ENCODE data around the gene PIAS2.

The PIAS2 gene

GRCh38 chr18:46893360-46893759 is 23.9 kb downstream of the PIAS2 start:
- Histone ChIP-seq H3K4me1 (ENCODE audit: control insufficient read depth in 1 of 2, insufficient read depth in 1 of 2, low read depth in 1 of 2, low read length in 1 of 2) (no peaks in the 10 kb centered on the region), H3K27me3 (no peaks in the 10 kb centered on the region), H3K27ac (no peak overlapping the region), H3K36me3 (no peaks in the 10 kb centered on the region), H3K9me3 (no peaks in the 10 kb centered on the region), H3K4me3 (ENCODE audit: low read depth in 1 of 2, low read length in 1 of 2) (no peak overlapping the region)
- no peak for TF ChIP-seq CTCF (IDR thresholded peaks at IDR 0.05)

GRCh38 chr18:46892842-46893241 is 24.5 kb downstream of the PIAS2 start:
- Histone ChIP-seq H3K27ac (no peak overlapping the region), H3K9me3 (no peaks in the 10 kb centered on the region), H3K27me3 (no peaks in the 10 kb centered on the region), H3K4me1 (ENCODE audit: control insufficient read depth in 1 of 2, insufficient read depth in 1 of 2, low read depth in 1 of 2, low read length in 1 of 2) (no peaks in the 10 kb centered on the region), H3K4me3 (ENCODE audit: low read depth in 1 of 2, low read length in 1 of 2) (no peak overlapping the region), H3K36me3 (no peaks in the 10 kb centered on the region)
- TF ChIP-seq CTCF (IDR thresholded peaks at IDR 0.05), result no peak

- TF ChIP-seq CTCF (IDR thresholded peaks at IDR 0.05), result no peak
- Histone ChIP-seq H3K36me3 (no peaks in the 10 kb centered on the region), H3K27ac (no peak overlapping the region), H3K27me3 (no peaks in the 10 kb centered on the region), H3K4me3 (ENCODE audit: low read depth in 1 of 2, low read length in 1 of 2) (no peak overlapping the region), H3K9me3 (no peaks in the 10 kb centered on the region), H3K4me1 (ENCODE audit: control insufficient read depth in 1 of 2, insufficient read depth in 1 of 2, low read depth in 1 of 2, low read length in 1 of 2) (no peaks in the 10 kb centered on the region)
Observed at GRCh38 chr18:46891742-46892214, 25.5 kb downstream of the PIAS2 start.

- Histone ChIP-seq H3K36me3 (no peaks in the 10 kb centered on the region), H3K27me3 (no peaks in the 10 kb centered on the region), H3K27ac (no peak overlapping the region), H3K9me3 (no peaks in the 10 kb centered on the region), H3K4me3 (ENCODE audit: low read depth in 1 of 2, low read length in 1 of 2) (no peak overlapping the region), H3K4me1 (ENCODE audit: control insufficient read depth in 1 of 2, insufficient read depth in 1 of 2, low read depth in 1 of 2, low read length in 1 of 2) (no peaks in the 10 kb centered on the region)
- TF ChIP-seq CTCF (IDR thresholded peaks at IDR 0.05), result no peak
Observed at GRCh38 chr18:46888965-46889364, 28.3 kb downstream of the PIAS2 start.

- Histone ChIP-seq H3K27ac (no peak overlapping the region), H3K27me3 (no peaks in the 10 kb centered on the region), H3K9me3 (no peaks in the 10 kb centered on the region), H3K36me3 (no peaks in the 10 kb centered on the region), H3K4me1 (ENCODE audit: control insufficient read depth in 1 of 2, insufficient read depth in 1 of 2, low read depth in 1 of 2, low read length in 1 of 2) (no peaks in the 10 kb centered on the region), H3K4me3 (ENCODE audit: low read depth in 1 of 2, low read length in 1 of 2) (no peak overlapping the region)
- TF ChIP-seq CTCF (IDR thresholded peaks at IDR 0.05), result no peak
Observed at GRCh38 chr18:46886893-46887292, 30.4 kb downstream of the PIAS2 start.

- H3K27me3 ChIP-seq, result no peaks in the 10 kb centered on the region
- no peaks in the 10 kb centered on the region for H3K4me1 ChIP-seq (ENCODE audit: control insufficient read depth in 1 of 2, insufficient read depth in 1 of 2, low read depth in 1 of 2, low read length in 1 of 2)
- H3K4me3 ChIP-seq (ENCODE audit: low read depth in 1 of 2, low read length in 1 of 2), result no peak overlapping the region
- peaks cover 4% of the 10 kb centered on the region for H3K9me3 ChIP-seq
- H3K27ac ChIP-seq, result no peak overlapping the region
- TF ChIP-seq CTCF (IDR thresholded peaks at IDR 0.05), result no peak
- H3K36me3 ChIP-seq, result no peaks in the 10 kb centered on the region
Observed at GRCh38 chr18:46883180-46883579, 34.1 kb downstream of the PIAS2 start.

Data from neutrophil (primary cell).